T-cell (primary cell): Measurements from ENCODE around the gene TRIM33. TPM values are rescaled to one million over a fixed set of nuclear protein-coding genes. Genes with fewer than 3 reads are reported as not detected.

Experiments
- ATAC-seq, 4 experiments: fragments of 200-7000 bp in 3 of 4; fragments of 150-1000 bp in 1 of 4; cut with Tn5 transposase; replicated peaks in 1 of 4; 1 replicate in 3 of 4; 2 replicates in 1 of 4; pipeline ENCODE4 v1.10.0; 2021; ENCODE audit warnings: moderate library complexity in 3 of 4, mild to moderate bottlenecking in 2 of 4, moderate number of reproducible peaks in 1 of 4
- CTCF ChIA-PET, 2 donors: fragments of 300-600 bp; sonication (Branson Sonifier 250); formaldehyde crosslinking; loops; one replicate each; lab custom pipeline; 2022; ENCODE audit warnings: antibody characterized with exemption in 2 of 2; lab: Charles Lee
- POLR2A ChIA-PET, 2 donors: fragments of 300-600 bp; sonication (Branson Sonifier 250); formaldehyde crosslinking; loops; one replicate each; lab custom pipeline; 2022; ENCODE audit warnings: antibody characterized with exemption in 2 of 2; lab: Charles Lee
- DNase-seq, 35 experiments: peaks; one replicate each; pipeline versions ENCODE4 v3.0.0 to v3.0.0-alpha.2; 2013 to 2023
- H3K27ac ChIP-seq: one replicate; pipeline ENCODE4 v1.5.1; 2013; ENCODE audit warnings: low read length
- H3K27me3 ChIP-seq, 2 experiments: replicated peaks in 1 of 2; 1 replicate in 1 of 2; 2 replicates in 1 of 2; pipeline versions ENCODE4 v1.6.1 to v1.7.0; 2013; ENCODE audit warnings: low read length in 1 of 2, mixed read lengths in 1 of 2; ENCODE audit not compliant: control insufficient read depth in 2 of 2, insufficient read depth in 2 of 2; ENCODE audit errors: extremely low read depth in 1 of 2
- H3K36me3 ChIP-seq, 2 donors: 1 replicate in 1 of 2; 2 replicates in 1 of 2; pipeline versions ENCODE4 v1.6.1 to v1.7.0; 2013; ENCODE audit warnings: low read length in 1 of 2; ENCODE audit not compliant: control insufficient read depth in 2 of 2, insufficient read depth in 1 of 2; ENCODE audit errors: extremely low read depth in 1 of 2
- H3K4me1 ChIP-seq, 2 experiments: 1 replicate in 1 of 2; 2 replicates in 1 of 2; pipeline versions ENCODE4 v1.6.1 to v1.7.0; 2013; ENCODE audit warnings: low read length in 2 of 2, mixed read lengths in 1 of 2; ENCODE audit not compliant: insufficient read depth in 2 of 2, control insufficient read depth in 1 of 2; ENCODE audit errors: extremely low read depth in 1 of 2
- H3K4me3 ChIP-seq, 2 donors: 1 replicate in 1 of 2; 2 replicates in 1 of 2; pipeline versions ENCODE4 v1.5.1 to v1.7.0; 2013; ENCODE audit warnings: mild to moderate bottlenecking in 2 of 2, low read length in 1 of 2, moderate library complexity in 1 of 2; ENCODE audit not compliant: control insufficient read depth in 1 of 2; ENCODE audit errors: extremely low read depth in 1 of 2
- H3K9me3 ChIP-seq: 2 replicates; pipeline ENCODE4 v1.7.0; 2013
- H3K27ac Mint-ChIP-seq, 2 donors: one replicate each; pipeline ENCODE4 v1.8.0; 2020 to 2021; ENCODE audit warnings: mild to moderate bottlenecking in 2 of 2, mixed read lengths in 2 of 2
- H3K27me3 Mint-ChIP-seq, 2 donors: one replicate each; pipeline ENCODE4 v1.8.0; 2021 to 2022; ENCODE audit warnings: mixed read lengths in 2 of 2
- H3K36me3 Mint-ChIP-seq: one replicate; pipeline ENCODE4 v1.8.0; 2021; ENCODE audit warnings: mixed read lengths
- H3K4me1 Mint-ChIP-seq, 3 donors: one replicate each; pipeline ENCODE4 v1.8.0; 2020 to 2022; ENCODE audit warnings: mixed read lengths in 3 of 3, mild to moderate bottlenecking in 1 of 3
- H3K4me3 Mint-ChIP-seq, 3 donors: one replicate each; pipeline ENCODE4 v1.8.0; 2020 to 2022; ENCODE audit warnings: mild to moderate bottlenecking in 3 of 3, mixed read lengths in 3 of 3, moderate library complexity in 3 of 3
- H3K9me3 Mint-ChIP-seq, 3 donors: one replicate each; pipeline ENCODE4 v1.8.0; 2020 to 2022; ENCODE audit warnings: mixed read lengths in 3 of 3
- WGBS: methylation state at CpG from one replicate; pipeline ENCODE4 v1.1.5; 2013; ENCODE audit warnings: missing lambda C conversion rate; ENCODE audit not compliant: insufficient coverage; 5-methylcytosine and 5-hydroxymethylcytosine counted together
- total RNA-seq, 35 experiments: library from RNA in 6 of 35; stranded (reverse) in 6 of 35; fragments of 120-200 nt in 1 of 35; gene quantifications; one replicate each; pipeline versions ENCODE4 v1.2.1 to v1.2.4 and lab custom pipeline; 2013 to 2026

TRIM33 gene
- total RNA-seq, 5 donors from 2014 or later (not counting 1 experiment from before 2014, with no cell fraction given): 41.6 to 60.6 (median 47.3) TPM

DNA sequence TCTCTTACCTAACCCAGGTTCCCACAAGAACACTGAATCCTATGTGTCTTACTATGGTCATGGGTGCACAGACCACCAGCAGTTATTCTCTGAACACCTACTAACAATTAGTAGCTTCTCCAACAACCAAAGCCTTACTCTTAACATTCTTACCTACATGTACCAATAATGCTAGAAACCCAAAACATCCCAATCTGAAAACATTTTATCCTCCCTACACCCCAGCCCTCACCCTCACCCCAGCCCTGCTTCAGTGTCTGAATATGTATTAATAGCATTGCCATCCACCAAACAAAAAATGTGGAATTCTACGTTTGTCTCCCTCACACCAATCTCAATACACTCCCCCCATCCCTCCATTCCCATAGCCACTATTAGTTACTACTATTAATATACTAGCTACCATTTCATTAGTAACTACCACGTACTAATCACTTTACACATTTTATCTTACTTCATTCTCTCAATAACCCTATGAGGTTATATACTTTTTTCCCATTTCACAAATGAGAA lies 2.6 kb downstream of the TRIM33 start:
- WGBS: 63% methylated on average over 1 of the region's 2 CpGs

DNA sequence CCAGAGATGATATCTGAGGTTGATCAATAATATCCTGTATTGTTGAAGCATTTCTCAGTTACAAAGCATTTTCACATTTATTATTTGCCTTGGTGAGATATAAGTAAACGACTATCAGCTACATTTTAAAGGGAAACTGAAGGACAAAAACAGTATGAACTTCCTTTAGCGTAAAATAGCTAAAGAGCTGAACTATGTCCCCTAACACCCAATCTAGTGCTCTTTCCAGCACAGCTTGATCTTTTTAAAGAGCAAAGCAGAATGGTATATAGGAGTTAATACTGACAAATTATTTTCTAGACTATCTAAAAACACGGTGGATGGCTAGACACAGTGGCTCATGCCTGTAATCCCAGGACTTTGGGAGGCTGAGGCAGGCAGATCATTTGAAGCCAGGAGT lies 3.5 kb downstream of the TRIM33 start:
- CTCF ChIA-PET: interaction anchor here (0.6 to 1.2 kb wide), 2 partner anchors 79 to 85 kb away, joined by 3 to 5 read pairs; no protein-coding TSS in a partner anchor
- ATAC-seq (no peak), DNase-seq (no peak)
- no peak overlapping the region for H3K27ac Mint-ChIP-seq
- Histone ChIP-seq H3K4me1 (peaks cover 33 to 46% of the 10 kb centered on the region in 2 experiments), H3K27me3 (no peaks in the 10 kb centered on the region), H3K27ac (no peak overlapping the region), H3K4me3 (no peak overlapping the region), H3K9me3 (no peaks in the 10 kb centered on the region), H3K36me3 (peaks cover 0 to 19% of the 10 kb centered on the region in 2 donors)
- H3K27me3 Mint-ChIP-seq: no peaks in the 10 kb centered on the region
- H3K4me1 Mint-ChIP-seq: peaks cover 67 to 76% (median 73%) of the 10 kb centered on the region in 3 donors
- POLR2A ChIA-PET: interaction anchor here in 1 of 2 donors (0.6 kb wide), 1 partner anchor 73 kb away, joined by 5 read pairs; no protein-coding TSS in a partner anchor
- H3K36me3 Mint-ChIP-seq: peaks cover 20% of the 10 kb centered on the region
- 67% methylated on average over 1 of the region's 3 CpGs for WGBS
- H3K9me3 Mint-ChIP-seq: no peaks in the 10 kb centered on the region
- peak overlapping the region; percentile 28 to 87 (median 34) for H3K4me3 Mint-ChIP-seq

More for the DNA sequence above, 2.6 kb downstream of the TRIM33 start:
- Mint-ChIP-seq H3K27ac (peak overlapping the region in 1 of 2 donors; percentile 4), H3K4me3 (peak overlapping the region; percentile 87 to 90 (median 90)), H3K36me3 (peaks cover 19% of the 10 kb centered on the region), H3K9me3 (no peaks in the 10 kb centered on the region), H3K4me1 (peaks cover 73 to 78% (median 73%) of the 10 kb centered on the region in 3 donors), H3K27me3 (no peaks in the 10 kb centered on the region)
- CTCF ChIA-PET: interaction anchor here (0.6 to 0.7 kb wide), 2 partner anchors 535 to 560 kb away, joined by 3 read pairs; no protein-coding TSS in a partner anchor
- H3K9me3 ChIP-seq: no peaks in the 10 kb centered on the region
- POLR2A ChIA-PET: interaction anchor here in 1 of 2 donors (0.6 kb wide), 2 partner anchors 47 to 545 kb away, joined by 3 read pairs; no protein-coding TSS in a partner anchor
- H3K4me1 ChIP-seq: peaks cover 33 to 47% of the 10 kb centered on the region in 2 experiments
- no peak for DNase-seq
- ATAC-seq: no peak
- H3K36me3 ChIP-seq: peaks cover 0 to 18% of the 10 kb centered on the region in 2 donors
- H3K4me3 ChIP-seq: no peak overlapping the region
- no peaks in the 10 kb centered on the region for H3K27me3 ChIP-seq
- H3K27ac ChIP-seq: no peak overlapping the region

DNA sequence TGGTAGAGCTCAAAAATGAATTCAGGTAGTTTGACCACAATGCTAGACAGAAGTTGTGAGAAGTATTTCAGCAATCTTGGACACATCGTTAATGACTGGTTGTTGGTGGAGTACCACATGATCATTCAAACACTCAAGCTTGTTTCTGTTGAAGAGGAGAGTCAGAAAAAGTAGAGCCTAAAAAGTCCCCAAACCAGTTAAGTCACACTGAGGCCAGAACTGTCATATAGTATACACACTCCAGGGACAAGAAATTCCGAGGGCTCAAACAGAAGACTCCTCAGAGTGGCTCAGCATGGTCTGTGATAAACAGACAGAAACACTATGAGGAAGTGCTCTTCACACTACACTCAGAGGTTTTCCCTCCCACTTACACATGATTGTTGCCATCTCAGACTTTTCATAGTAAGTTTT lies 5.8 kb downstream of the TRIM33 start:
- CTCF ChIA-PET: no interaction called here
- Mint-ChIP-seq H3K4me1 (peaks cover 69 to 82% (median 81%) of the 10 kb centered on the region in 3 donors), H3K9me3 (no peaks in the 10 kb centered on the region), H3K4me3 (no peak overlapping the region), H3K27ac (peak overlapping the region in 1 of 2 donors; percentile 1), H3K36me3 (peaks cover 20% of the 10 kb centered on the region), H3K27me3 (no peaks in the 10 kb centered on the region)
- no peaks in the 10 kb centered on the region for H3K9me3 ChIP-seq
- no peak overlapping the region for H3K27ac ChIP-seq
- ATAC-seq (no peak), DNase-seq (no peak)
- no peaks in the 10 kb centered on the region for H3K27me3 ChIP-seq
- H3K4me1 ChIP-seq: peaks cover 31 to 35% of the 10 kb centered on the region in 2 experiments
- no peak overlapping the region for H3K4me3 ChIP-seq
- H3K36me3 ChIP-seq: peaks cover 0 to 21% of the 10 kb centered on the region in 2 donors
- no CpG with 5 or more reads among the region's 2 CpGs for WGBS
- POLR2A ChIA-PET: interaction anchor here in 1 of 2 donors (0.6 kb wide), 1 partner anchor 60 kb away, joined by 3 read pairs; no protein-coding TSS in a partner anchor

DNA sequence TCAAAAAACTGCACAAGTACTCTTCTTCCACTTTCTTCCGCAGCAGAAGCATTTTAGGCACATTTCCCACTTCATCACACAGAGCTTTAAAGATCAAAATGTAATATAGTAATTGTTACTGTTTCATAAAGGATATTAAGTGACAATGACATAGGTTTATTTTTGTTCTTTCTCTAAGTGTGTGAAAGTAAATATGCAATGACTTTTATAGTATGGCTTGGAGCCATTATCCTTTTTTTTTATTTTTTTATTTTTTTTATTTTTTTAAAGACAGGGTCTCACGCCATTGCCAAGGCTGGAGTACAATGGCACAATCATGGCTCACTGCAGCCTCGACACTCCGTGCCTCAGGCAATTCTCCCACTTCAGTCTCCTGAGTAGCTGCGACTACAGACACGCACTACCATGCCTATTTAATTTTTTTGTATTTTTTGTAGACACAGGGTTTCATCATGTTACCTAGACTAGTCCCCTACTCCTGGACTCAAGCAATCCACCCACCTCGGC lies 7.0 kb downstream of the TRIM33 start:
- ChIA-PET POLR2A (interaction anchor here in 1 of 2 donors (0.6 kb wide), 2 partner anchors 13 to 27 kb away, joined by 4 to 6 read pairs; no protein-coding TSS in a partner anchor), CTCF (no interaction called here)
- H3K27ac Mint-ChIP-seq: no peak overlapping the region
- peaks cover 20% of the 10 kb centered on the region for H3K36me3 Mint-ChIP-seq
- no peaks in the 10 kb centered on the region for H3K27me3 ChIP-seq
- no peak overlapping the region for H3K4me3 Mint-ChIP-seq
- DNase-seq: no peak
- peaks cover 23 to 30% of the 10 kb centered on the region in 2 experiments for H3K4me1 ChIP-seq
- H3K27me3 Mint-ChIP-seq: no peaks in the 10 kb centered on the region
- no peak overlapping the region for H3K4me3 ChIP-seq
- H3K27ac ChIP-seq: no peak overlapping the region
- WGBS: 100% methylated on average over 3 of the region's 7 CpGs
- H3K36me3 ChIP-seq: peaks cover 0 to 21% of the 10 kb centered on the region in 2 donors
- no peaks in the 10 kb centered on the region for H3K9me3 ChIP-seq
- no peaks in the 10 kb centered on the region for H3K9me3 Mint-ChIP-seq
- peaks cover 66 to 82% (median 80%) of the 10 kb centered on the region in 3 donors for H3K4me1 Mint-ChIP-seq
- no peak for ATAC-seq

DNA sequence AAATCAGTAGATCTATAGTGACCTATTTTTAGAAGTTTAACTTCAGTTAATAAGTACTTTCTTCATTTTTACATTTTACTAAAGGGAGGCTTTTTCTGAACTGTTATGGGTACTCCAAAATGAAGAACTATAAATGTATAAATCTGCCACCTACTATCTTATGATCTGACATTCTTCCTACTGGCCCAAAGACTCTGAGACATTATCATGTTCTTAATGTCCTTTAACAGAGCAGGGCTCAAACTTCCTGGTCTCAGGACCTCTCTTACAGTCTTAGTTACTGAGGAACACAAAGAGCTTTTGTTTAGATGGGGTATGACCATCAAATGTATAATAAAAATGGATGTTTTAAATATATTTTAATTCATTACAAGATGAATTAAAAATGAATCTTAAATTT lies 8.9 kb downstream of the TRIM33 start:
- ChIA-PET POLR2A (no interaction called here), CTCF (no interaction called here)
- H3K36me3 Mint-ChIP-seq: peaks cover 22% of the 10 kb centered on the region

DNA sequence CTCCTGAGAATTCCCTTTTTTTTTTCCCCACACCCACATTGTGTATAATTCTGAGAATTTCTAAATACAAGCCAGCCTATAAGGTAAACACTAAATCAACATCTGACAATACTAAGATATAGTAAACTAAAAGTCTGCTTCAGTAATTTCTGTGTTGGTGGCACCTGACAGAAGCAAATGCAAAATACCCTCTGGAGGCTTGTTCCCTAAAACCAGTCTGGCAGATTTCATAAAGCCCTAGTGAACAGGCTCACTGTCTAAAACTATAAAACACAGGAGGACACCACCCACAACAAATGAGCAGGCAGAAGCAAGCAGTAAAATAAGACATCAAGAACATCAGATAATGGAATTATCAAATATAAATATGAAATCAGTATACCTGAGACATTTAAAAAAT lies 11.5 kb downstream of the TRIM33 start:
- Mint-ChIP-seq H3K4me1 (peaks cover 50 to 68% (median 67%) of the 10 kb centered on the region in 3 donors), H3K9me3 (no peaks in the 10 kb centered on the region), H3K27me3 (no peaks in the 10 kb centered on the region), H3K4me3 (peak overlapping the region in 1 of 3 donors; percentile 24), H3K27ac (no peak overlapping the region), H3K36me3 (peaks cover 8% of the 10 kb centered on the region)
- no peak overlapping the region for H3K27ac ChIP-seq
- no peaks in the 10 kb centered on the region for H3K9me3 ChIP-seq
- no peak overlapping the region for H3K4me3 ChIP-seq
- DNase-seq (no peak), ATAC-seq (no peak)
- ChIA-PET POLR2A (no interaction called here), CTCF (no interaction called here)
- peaks cover 3 to 14% of the 10 kb centered on the region in 2 experiments for H3K4me1 ChIP-seq
- H3K27me3 ChIP-seq: no peaks in the 10 kb centered on the region
- H3K36me3 ChIP-seq: peaks cover 0 to 7% of the 10 kb centered on the region in 2 donors

More for the DNA sequence above, 8.9 kb downstream of the TRIM33 start:
- Mint-ChIP-seq H3K4me3 (no peak overlapping the region), H3K4me1 (peaks cover 61 to 76% (median 76%) of the 10 kb centered on the region in 3 donors), H3K27me3 (no peaks in the 10 kb centered on the region), H3K9me3 (no peaks in the 10 kb centered on the region), H3K27ac (no peak overlapping the region)
- Histone ChIP-seq H3K27ac (no peak overlapping the region), H3K4me1 (peaks cover 8 to 23% of the 10 kb centered on the region in 2 experiments), H3K4me3 (no peak overlapping the region), H3K36me3 (peaks cover 0 to 19% of the 10 kb centered on the region in 2 donors), H3K27me3 (no peaks in the 10 kb centered on the region), H3K9me3 (no peaks in the 10 kb centered on the region)
- no peak for DNase-seq
- no peak for ATAC-seq
